HL-60 (cell line): ENCODE data around the gene MS4A18.

Experiments used
- CTCF ChIP-seq: IDR thresholded peaks from one replicate; pipeline ENCODE4 v1.5.1; 2011; ENCODE audit warnings: low read length, control low read depth, inconsistent platforms; ENCODE audit not compliant: insufficient read depth
- REST ChIP-seq: IDR thresholded peaks from 2 replicates; pipeline ENCODE4 v1.6.1; 2012; ENCODE audit warnings: low read depth; ENCODE audit not compliant: insufficient replicate concordance
- SPI1 ChIP-seq: IDR thresholded peaks from 2 replicates; pipeline ENCODE4 v1.6.1; 2012; ENCODE audit warnings: low read depth, mild to moderate bottlenecking, borderline replicate concordance

- TF ChIP-seq CTCF (no peak), SPI1 (no peak), REST (no peak)
Observed at GRCh38 chr11:60741421-60741820, 16.9 kb downstream of the MS4A18 start.
